Activated T-helper 17 cell treated with anti-CD3 and anti-CD28 coated beads, Interleukin-2, amount 50 U/mL, for 72 hours (primary cell): ENCODE data around the gene ENDOV. TPM values are rescaled to one million over a fixed set of nuclear protein-coding genes. Genes with fewer than 3 reads are reported as not detected.

Experiments
- ATAC-seq: fragments of 150-1000 bp; cut with Tn5 transposase; replicated peaks from 2 replicates; pipeline ENCODE4 v1.10.0; 2021; ENCODE audit warnings: mild to moderate bottlenecking, moderate library complexity
- H3K27ac Mint-ChIP-seq: one replicate; pipeline ENCODE4 v1.8.0; 2022; ENCODE audit warnings: mixed read lengths
- H3K27me3 Mint-ChIP-seq: one replicate; pipeline ENCODE4 v1.8.0; 2022; ENCODE audit warnings: mixed read lengths
- H3K36me3 Mint-ChIP-seq: one replicate; pipeline ENCODE4 v1.8.0; 2022; ENCODE audit warnings: low read depth, mild to moderate bottlenecking, mixed read lengths
- H3K4me1 Mint-ChIP-seq: one replicate; pipeline ENCODE4 v1.8.0; 2022; ENCODE audit warnings: mixed read lengths
- H3K4me3 Mint-ChIP-seq: one replicate; pipeline ENCODE4 v1.8.0; 2022; ENCODE audit warnings: mild to moderate bottlenecking, mixed read lengths
- H3K9me3 Mint-ChIP-seq: one replicate; pipeline ENCODE4 v1.8.0; 2022; ENCODE audit warnings: mixed read lengths
- total RNA-seq, 2 donors: library from RNA; stranded (reverse); gene quantifications; one replicate each; pipeline ENCODE4 v1.2.3, GENCODE V29; 2022

The ENDOV gene
- total RNA-seq, result 10 to 100 TPM in 1 of 2 donors, 1 to 10 TPM in 1; 9.7 to 20.1 TPM

GRCh38 chr17:80414803-80415625 is at the start of gene ENDOV:
ENDOV (plus strand) TSS chr17:80415167; CDS start chr17:80415195, 28 bp downstream.
- Mint-ChIP-seq H3K27ac (peak within 1 kb of the TSS; percentile 47), H3K9me3 (no peaks in the 10 kb centered on the region), H3K4me1 (peaks cover 17% of the 10 kb centered on the region), H3K36me3 (peaks cover 5% of the 10 kb centered on the region), H3K27me3 (peaks cover 5% of the 10 kb centered on the region), H3K4me3 (peak within 1 kb of the TSS; percentile 81)
- ATAC-seq, result peak; percentile 97

- no peak overlapping the region for H3K4me3 Mint-ChIP-seq
- H3K27ac Mint-ChIP-seq, result peak overlapping the region; percentile 48
- ATAC-seq, result no peak
- H3K36me3 Mint-ChIP-seq, result peaks cover 100% of the 10 kb centered on the region
- no peaks in the 10 kb centered on the region for H3K9me3 Mint-ChIP-seq
- no peaks in the 10 kb centered on the region for H3K4me1 Mint-ChIP-seq
- H3K27me3 Mint-ChIP-seq, result no peaks in the 10 kb centered on the region
These were observed 49.0 kb upstream of the ENDOV start for GRCh38 chr17:80365983-80366382.

GRCh38 chr17:80367503-80367902 is 47.5 kb upstream of the ENDOV start:
- Mint-ChIP-seq H3K4me1 (no peaks in the 10 kb centered on the region), H3K9me3 (no peaks in the 10 kb centered on the region), H3K36me3 (peaks cover 100% of the 10 kb centered on the region), H3K27me3 (no peaks in the 10 kb centered on the region), H3K27ac (peak overlapping the region; percentile 36), H3K4me3 (no peak overlapping the region)
- no peak for ATAC-seq

GRCh38 chr17:80371196-80371595 is 43.8 kb upstream of the ENDOV start:
- H3K9me3 Mint-ChIP-seq, result no peaks in the 10 kb centered on the region
- peaks cover 100% of the 10 kb centered on the region for H3K36me3 Mint-ChIP-seq
- no peak overlapping the region for H3K27ac Mint-ChIP-seq
- no peaks in the 10 kb centered on the region for H3K4me1 Mint-ChIP-seq
- H3K4me3 Mint-ChIP-seq, result no peak overlapping the region
- no peaks in the 10 kb centered on the region for H3K27me3 Mint-ChIP-seq
- ATAC-seq, result no peak

GRCh38 chr17:80372456-80372855 is 42.5 kb upstream of the ENDOV start:
- H3K9me3 Mint-ChIP-seq, result no peaks in the 10 kb centered on the region
- H3K27ac Mint-ChIP-seq, result no peak overlapping the region
- no peaks in the 10 kb centered on the region for H3K27me3 Mint-ChIP-seq
- H3K36me3 Mint-ChIP-seq, result peaks cover 100% of the 10 kb centered on the region
- ATAC-seq, result no peak
- no peaks in the 10 kb centered on the region for H3K4me1 Mint-ChIP-seq
- H3K4me3 Mint-ChIP-seq, result no peak overlapping the region

- Mint-ChIP-seq H3K4me1 (no peaks in the 10 kb centered on the region), H3K4me3 (no peak overlapping the region), H3K27ac (peak overlapping the region; percentile 48), H3K27me3 (no peaks in the 10 kb centered on the region), H3K9me3 (no peaks in the 10 kb centered on the region), H3K36me3 (peaks cover 100% of the 10 kb centered on the region)
- no peak for ATAC-seq
These were observed 41.9 kb upstream of the ENDOV start for GRCh38 chr17:80372922-80373570.

- H3K9me3 Mint-ChIP-seq, result no peaks in the 10 kb centered on the region
- ATAC-seq, result no peak
- no peak overlapping the region for H3K4me3 Mint-ChIP-seq
- H3K27ac Mint-ChIP-seq, result peak overlapping the region; percentile 28
- peaks cover 100% of the 10 kb centered on the region for H3K36me3 Mint-ChIP-seq
- H3K4me1 Mint-ChIP-seq, result no peaks in the 10 kb centered on the region
- H3K27me3 Mint-ChIP-seq, result no peaks in the 10 kb centered on the region
These were observed 40.8 kb upstream of the ENDOV start for GRCh38 chr17:80374039-80374731.

GRCh38 chr17:80374732-80375585 is 40.0 kb upstream of the ENDOV start:
- ATAC-seq, result no peak
- H3K27me3 Mint-ChIP-seq, result no peaks in the 10 kb centered on the region
- H3K9me3 Mint-ChIP-seq, result no peaks in the 10 kb centered on the region
- H3K27ac Mint-ChIP-seq, result peak overlapping the region; percentile 28
- peaks cover 100% of the 10 kb centered on the region for H3K36me3 Mint-ChIP-seq
- no peaks in the 10 kb centered on the region for H3K4me1 Mint-ChIP-seq
- no peak overlapping the region for H3K4me3 Mint-ChIP-seq

- ATAC-seq, result no peak
These were observed 38.4 kb upstream of the ENDOV start for GRCh38 chr17:80376531-80376930.

GRCh38 chr17:80377798-80378197 is 37.2 kb upstream of the ENDOV start:
- Mint-ChIP-seq H3K4me3 (no peak overlapping the region), H3K4me1 (peaks cover 4% of the 10 kb centered on the region), H3K27ac (peak overlapping the region; percentile 56), H3K36me3 (peaks cover 100% of the 10 kb centered on the region), H3K9me3 (no peaks in the 10 kb centered on the region), H3K27me3 (no peaks in the 10 kb centered on the region)
- ATAC-seq, result no peak

More at GRCh38 chr17:80376531-80376930, 38.4 kb upstream of the ENDOV start:
- Mint-ChIP-seq H3K27me3 (no peaks in the 10 kb centered on the region), H3K4me1 (peaks cover 4% of the 10 kb centered on the region), H3K27ac (peak overlapping the region; percentile 30), H3K4me3 (no peak overlapping the region), H3K36me3 (peaks cover 100% of the 10 kb centered on the region), H3K9me3 (no peaks in the 10 kb centered on the region)

- H3K4me3 Mint-ChIP-seq, result no peak overlapping the region
- ATAC-seq, result no peak
- H3K4me1 Mint-ChIP-seq, result peaks cover 4% of the 10 kb centered on the region
- no peak overlapping the region for H3K27ac Mint-ChIP-seq
- peaks cover 100% of the 10 kb centered on the region for H3K36me3 Mint-ChIP-seq
- no peaks in the 10 kb centered on the region for H3K27me3 Mint-ChIP-seq
- no peaks in the 10 kb centered on the region for H3K9me3 Mint-ChIP-seq
These were observed 35.6 kb upstream of the ENDOV start for GRCh38 chr17:80379348-80379747.

- peaks cover 100% of the 10 kb centered on the region for H3K36me3 Mint-ChIP-seq
- no peak for ATAC-seq
- peak overlapping the region; percentile 77 for H3K27ac Mint-ChIP-seq
- no peak overlapping the region for H3K4me3 Mint-ChIP-seq
- H3K4me1 Mint-ChIP-seq, result peaks cover 4% of the 10 kb centered on the region
- no peaks in the 10 kb centered on the region for H3K27me3 Mint-ChIP-seq
- H3K9me3 Mint-ChIP-seq, result no peaks in the 10 kb centered on the region
These were observed 34.9 kb upstream of the ENDOV start for GRCh38 chr17:80380068-80380467.

- H3K27me3 Mint-ChIP-seq, result no peaks in the 10 kb centered on the region
These were observed 34.4 kb upstream of the ENDOV start for GRCh38 chr17:80380555-80381002.

More at GRCh38 chr17:80380555-80381002, 34.4 kb upstream of the ENDOV start:
- Mint-ChIP-seq H3K36me3 (peaks cover 100% of the 10 kb centered on the region), H3K4me1 (peaks cover 4% of the 10 kb centered on the region), H3K27ac (peak overlapping the region; percentile 77), H3K4me3 (no peak overlapping the region), H3K9me3 (no peaks in the 10 kb centered on the region)
- no peak for ATAC-seq
